CD4-positive, alpha-beta T cell treated with Interleukin-15 for 1 hour (primary cell): ENCODE data around the gene WWOX.
A peak's percentile ranks its signal among the peaks of the same experiment; 100 is the strongest.

Experiments
- DNase-seq: peaks from one replicate; pipeline ENCODE4 v3.0.0-alpha.2; 2020

Gene WWOX

DNA sequence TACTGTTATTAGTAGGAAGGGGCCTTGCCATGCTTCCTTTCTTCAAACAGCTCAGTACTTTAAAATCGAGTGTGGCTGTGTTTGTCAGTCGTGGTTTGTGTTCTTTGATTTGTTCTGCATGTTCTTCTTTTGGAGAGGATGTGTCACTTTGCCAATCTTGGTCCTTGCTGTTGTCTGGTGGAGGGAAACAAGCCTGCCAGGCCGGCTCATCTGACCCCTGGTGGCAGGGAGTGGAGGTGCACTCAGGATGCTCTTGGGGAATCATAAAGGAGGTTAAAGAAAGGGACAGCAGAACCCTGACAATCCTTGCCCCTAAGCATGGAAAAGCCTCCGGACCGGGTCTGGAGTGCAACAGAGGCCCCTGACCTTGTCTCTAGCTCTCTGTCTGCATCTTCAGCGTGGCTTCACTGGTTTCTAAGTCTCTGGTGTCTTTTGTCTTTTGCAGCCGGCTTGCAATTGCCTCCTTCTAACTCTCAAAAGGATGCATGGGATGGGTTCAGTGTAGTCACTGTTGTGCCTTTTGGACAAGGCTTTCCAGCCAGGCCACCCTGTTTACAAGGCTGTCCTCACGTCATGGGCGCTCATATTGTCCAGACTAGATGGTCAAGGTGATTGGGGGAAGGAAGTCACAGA, 135.8 kb downstream of the WWOX start:
- peak; percentile 47 for DNase-seq

- no peak for DNase-seq
These were observed 136.4 kb downstream of the WWOX start for GRCh38 chr16:78235876-78236275.

GRCh38 chr16:78237841-78238240, 138.4 kb downstream of the WWOX start:
- no peak for DNase-seq

DNA sequence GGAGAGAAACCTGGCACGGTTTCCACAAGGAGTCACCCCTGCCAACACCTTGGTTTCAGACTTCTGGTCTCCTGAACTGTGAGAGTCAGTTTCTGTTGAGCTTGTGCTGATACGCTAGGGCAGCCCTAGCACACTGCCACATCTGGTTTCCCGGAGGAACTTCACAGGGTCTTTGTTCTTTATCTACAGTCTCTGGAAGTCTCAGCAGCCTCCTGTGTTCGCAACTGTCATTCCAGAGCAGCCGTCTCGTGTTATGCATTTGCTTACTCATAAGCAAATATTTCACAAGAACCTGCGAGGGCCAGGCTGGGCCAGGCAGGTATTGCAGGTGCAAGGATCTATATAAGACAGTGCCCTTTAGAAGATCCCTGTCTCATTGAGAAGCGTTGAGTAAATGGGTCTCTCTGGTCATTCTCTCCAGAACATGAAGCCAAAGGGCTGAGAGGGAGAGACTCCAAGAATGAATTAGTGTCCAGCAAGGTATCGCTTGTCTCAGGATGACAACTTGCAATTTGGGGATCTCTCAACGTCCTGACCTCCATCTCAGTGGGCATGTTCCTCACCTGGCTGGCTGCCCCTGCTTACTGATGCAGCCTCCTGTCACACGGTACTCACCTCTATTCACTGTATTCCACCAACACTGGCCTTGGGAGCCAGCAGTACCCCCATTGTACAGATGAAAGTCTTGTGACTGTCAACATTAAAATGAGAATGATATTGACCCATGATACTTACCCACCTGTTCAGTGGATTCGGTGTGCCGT, 141.2 kb downstream of the WWOX start:
- DNase-seq = no peak

GRCh38 chr16:78242239-78242630, 142.8 kb downstream of the WWOX start:
- DNase-seq = no peak

- DNase-seq = no peak
These were observed 144.9 kb downstream of the WWOX start for GRCh38 chr16:78244131-78244895.

- DNase-seq = no peak
These were observed 147.1 kb downstream of the WWOX start for GRCh38 chr16:78246559-78246958.

DNA sequence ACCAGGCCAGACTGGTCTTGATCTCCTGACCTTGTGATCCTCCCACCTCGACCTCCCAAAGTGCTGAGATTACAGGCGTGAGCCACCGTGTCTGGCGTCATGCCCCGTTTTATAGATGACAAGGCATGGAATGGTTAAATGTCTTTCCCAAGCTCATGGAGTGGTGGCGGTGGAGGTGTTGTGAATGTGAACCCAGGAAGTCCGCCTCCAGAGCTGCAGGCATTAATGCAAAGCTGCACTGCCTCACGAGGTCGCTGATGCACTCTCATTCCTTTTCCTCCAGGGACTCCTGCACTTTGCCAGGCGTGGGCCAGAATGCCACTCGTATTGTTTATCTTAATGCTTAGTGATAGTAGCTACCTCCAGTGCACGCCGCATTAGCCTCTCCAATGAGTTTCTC, 149.6 kb downstream of the WWOX start:
- DNase-seq = no peak

DNA sequence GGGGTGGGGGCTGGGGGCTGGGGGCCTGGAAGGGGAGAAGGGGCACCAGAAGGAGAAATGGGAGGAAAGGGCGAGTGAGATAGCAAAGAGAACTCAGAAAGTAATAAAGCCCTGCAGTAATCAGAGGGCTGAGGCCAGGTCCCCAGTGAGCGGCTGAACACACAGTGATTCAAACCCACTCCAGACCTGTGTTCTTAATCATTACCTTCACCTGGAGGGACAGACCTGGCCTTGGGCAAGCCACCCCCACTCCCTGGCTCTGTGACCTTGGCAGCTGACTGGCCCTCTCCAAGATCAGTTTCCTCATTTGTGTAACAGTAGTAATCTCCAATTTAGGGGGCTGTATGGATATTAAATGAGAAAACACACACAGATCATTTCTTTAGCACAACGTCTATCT, 150.4 kb downstream of the WWOX start:
- no peak for DNase-seq

DNA sequence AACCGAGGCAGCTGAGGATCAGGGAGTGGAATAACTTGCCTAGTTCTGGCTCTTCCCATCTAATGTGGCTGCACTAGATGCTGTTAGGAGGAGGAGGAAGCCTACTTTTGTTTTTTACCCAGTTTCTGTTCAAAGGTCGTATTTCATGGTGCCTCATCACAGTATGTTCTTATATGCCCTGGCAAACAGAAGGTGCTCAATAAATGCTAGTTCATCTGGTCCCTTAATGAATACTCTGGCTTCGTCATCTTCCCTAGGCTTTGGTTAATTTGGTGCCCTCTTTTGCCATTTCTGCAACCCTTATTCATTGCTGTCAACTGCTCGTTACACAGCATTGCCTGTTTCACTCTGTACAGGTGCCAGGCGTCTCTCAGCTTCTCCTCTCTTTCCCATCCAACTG, 151.7 kb downstream of the WWOX start:
- DNase-seq = no peak

- no peak for DNase-seq
These were observed 153.3 kb downstream of the WWOX start for GRCh38 chr16:78252757-78253156.

GRCh38 chr16:78254841-78255240, 155.4 kb downstream of the WWOX start:
- DNase-seq = no peak

GRCh38 chr16:78256686-78257375, 157.4 kb downstream of the WWOX start:
- no peak for DNase-seq

- DNase-seq = no peak
These were observed 157.9 kb downstream of the WWOX start for GRCh38 chr16:78257376-78257728.

DNA sequence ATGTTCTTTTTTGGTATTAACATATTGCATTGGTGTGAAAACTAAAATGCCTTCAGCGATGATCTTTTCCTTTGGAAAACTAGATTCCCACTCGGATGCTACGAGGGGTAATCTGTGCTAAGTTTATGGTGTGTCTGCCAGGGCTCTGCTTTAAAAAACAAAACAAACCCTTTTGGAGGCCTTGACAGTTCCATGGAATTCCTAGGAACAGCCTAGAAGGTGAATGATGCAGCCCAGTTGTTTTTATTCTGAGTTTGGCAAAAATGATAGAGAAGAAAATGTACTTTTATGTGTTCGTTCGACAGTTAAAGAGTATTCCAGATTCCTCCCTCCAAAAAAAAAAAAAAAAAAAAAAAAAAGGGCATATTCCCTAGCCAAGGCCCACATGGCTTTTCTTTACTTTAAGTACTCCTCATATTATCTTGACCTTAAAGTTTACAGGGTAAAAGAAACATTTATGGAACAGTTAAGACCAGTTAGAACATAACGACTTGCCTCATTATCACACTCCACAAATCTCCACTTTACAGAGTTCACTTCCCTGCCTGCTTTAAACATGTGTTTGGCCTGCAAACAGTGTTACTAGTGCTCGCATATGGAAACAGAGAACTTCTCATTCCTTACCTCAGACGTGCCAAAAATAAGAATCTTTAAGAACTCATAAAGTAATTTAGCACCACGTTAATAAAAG, 159.1 kb downstream of the WWOX start:
- no peak for DNase-seq

DNA sequence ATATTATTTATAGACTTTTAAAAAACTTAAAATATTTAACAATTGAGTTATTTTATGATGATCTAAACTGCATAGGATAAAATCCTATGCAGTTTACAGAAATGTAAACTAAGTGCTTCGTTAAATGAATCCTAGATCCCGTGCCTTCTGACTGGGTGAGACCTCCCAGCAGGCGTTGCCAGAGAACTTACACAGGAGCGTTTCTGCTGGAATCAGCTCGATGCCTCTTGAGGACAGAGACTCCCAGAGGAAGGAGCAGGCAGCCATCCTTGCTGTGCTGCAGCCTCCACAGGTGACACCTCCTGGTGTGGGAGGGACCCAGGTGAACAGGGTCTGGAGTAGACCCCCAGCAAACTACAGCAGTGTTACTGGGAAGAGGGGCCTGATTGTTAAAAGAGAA, 160.4 kb downstream of the WWOX start:
- no peak for DNase-seq

DNA sequence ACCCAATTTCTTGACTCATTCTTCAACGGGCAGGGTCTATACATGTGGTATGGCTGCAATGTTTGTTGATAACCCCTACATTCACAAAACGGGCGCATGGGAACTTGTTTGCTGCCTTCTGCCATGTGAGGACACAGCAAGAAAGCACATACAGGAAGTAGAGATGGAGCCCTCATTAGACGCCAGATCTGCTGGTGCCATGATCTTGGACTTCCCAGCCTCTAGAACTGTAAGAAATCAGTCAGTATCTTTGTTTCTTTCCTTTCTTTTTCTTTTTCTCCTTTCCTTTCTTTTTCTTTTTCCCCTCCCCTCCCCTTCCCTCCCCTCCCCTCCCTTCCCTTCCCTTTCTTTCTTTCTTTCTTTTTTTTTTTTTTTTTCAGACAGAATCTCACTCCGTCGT, 165.2 kb downstream of the WWOX start:
- no peak for DNase-seq

GRCh38 chr16:78269256-78269655, 169.8 kb downstream of the WWOX start:
- DNase-seq = no peak

- DNase-seq = no peak
These were observed 172.5 kb downstream of the WWOX start for GRCh38 chr16:78271981-78272380.

DNA sequence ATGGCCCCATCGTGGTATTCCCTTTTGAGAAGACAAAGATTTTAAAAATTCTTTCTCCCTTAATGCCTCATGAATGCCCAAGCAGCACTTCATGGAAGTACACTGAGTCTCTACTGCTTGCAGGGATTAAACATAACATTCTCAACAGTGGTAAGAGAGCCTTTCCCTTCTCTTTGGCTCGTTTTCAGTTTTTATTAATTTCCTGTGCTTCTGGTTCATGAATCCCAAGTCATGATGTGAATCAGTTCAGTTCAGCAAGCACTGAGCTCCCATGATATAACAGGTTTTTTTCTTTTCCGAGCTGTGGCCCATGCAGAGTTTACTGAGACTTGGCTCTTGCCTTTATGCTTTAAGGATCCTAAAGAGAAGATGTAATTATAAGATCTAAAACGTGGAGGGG, 175.3 kb downstream of the WWOX start:
- DNase-seq = no peak

GRCh38 chr16:78275420-78275819, 176.0 kb downstream of the WWOX start:
- no peak for DNase-seq

- DNase-seq = no peak
These were observed 178.0 kb downstream of the WWOX start for GRCh38 chr16:78277321-78278055.
